NCI-H1092 (cell line): ENCODE results near the gene ST3GAL6.

Experiments used
- DNase-seq: peaks from one replicate; lab custom pipeline; 2025; lab: John Stamatoyannopoulos, UW

The ST3GAL6 gene, protein sequence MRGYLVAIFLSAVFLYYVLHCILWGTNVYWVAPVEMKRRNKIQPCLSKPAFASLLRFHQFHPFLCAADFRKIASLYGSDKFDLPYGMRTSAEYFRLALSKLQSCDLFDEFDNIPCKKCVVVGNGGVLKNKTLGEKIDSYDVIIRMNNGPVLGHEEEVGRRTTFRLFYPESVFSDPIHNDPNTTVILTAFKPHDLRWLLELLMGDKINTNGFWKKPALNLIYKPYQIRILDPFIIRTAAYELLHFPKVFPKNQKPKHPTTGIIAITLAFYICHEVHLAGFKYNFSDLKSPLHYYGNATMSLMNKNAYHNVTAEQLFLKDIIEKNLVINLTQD

DNA sequence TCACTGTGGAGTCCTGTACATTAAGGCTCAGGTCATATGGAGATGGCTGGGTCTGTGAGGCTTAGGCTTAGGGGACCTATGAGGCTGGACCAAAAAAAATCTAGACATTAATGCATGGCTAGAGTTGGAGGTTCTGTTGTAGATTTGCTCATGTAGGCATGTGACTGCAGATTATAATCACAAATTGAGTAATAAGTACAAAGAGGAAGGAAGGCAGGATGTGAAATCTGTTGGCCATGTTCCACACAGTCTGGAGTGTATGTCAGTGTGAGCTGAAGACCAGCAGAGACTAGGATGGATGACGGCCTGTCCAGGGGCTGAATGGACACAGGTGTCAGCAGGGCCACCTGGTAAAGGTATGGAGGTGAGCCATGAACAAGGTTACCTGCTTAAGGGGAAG is at the start of gene ST3GAL6:
Gene ST3GAL6 (plus strand): TSS at position 265 of the 400 bp plus-strand sequence. CDS start 5,101 bp downstream, outside the sequence.
- DNase-seq, result no peak

DNA sequence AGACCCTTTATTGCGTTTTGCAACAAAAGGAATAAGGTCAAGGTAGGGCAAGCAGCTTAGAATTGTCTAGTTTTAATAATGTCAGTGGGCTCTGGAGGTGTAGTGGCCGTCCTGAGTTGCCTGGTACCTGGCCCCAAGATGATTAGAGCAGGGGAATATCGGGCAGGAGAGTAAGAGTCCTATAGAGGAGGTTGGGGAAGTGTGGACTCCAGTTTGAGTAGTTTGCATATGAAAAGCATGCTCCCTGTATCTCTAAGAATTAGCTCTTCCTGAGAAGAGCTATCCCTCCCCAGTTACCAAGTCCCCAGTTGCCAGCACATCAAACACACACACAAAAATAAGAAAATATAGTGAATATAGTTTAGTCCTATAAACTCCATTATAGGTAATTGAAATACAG is 49.2 kb upstream of the ST3GAL6 start:
- DNase-seq, result no peak

DNA sequence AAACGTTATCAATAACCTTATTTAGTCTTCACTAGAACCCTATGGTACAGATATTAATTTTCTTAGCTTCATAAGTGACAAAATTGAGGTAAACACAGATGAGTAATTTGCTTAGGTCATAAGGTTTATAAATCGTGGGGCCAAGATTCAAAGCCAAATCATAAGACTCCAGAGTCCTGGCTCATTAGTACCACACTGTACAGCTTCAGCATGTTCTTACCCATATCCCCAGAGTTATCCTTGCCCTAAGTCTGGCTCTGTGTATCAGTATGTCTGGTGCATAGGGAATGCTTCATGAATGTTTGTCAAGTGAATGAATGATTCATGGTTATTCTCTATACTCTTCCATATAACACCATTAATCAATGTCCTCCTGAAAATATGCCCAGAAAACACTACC is 45.6 kb upstream of the ST3GAL6 start:
- DNase-seq, result no peak

DNA sequence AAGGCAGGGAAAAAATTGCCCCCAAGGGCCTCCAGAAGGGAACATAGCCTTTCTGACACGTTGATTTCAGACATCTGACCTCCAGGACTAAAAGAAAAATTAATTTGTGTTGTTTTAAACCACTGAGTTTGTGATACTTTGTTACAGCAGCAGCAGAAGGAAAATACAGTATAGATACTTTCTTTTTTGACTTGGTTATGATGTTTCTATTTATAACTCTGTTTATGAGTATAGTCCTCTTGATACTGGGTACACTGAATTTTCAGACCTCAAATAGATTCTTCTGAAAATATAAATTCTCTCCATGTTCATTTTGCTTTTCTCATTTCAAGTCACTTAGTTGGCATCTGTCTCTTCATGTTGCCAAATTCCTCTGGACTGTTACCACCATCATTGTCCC is 44.4 kb upstream of the ST3GAL6 start:
- DNase-seq, result no peak

DNA sequence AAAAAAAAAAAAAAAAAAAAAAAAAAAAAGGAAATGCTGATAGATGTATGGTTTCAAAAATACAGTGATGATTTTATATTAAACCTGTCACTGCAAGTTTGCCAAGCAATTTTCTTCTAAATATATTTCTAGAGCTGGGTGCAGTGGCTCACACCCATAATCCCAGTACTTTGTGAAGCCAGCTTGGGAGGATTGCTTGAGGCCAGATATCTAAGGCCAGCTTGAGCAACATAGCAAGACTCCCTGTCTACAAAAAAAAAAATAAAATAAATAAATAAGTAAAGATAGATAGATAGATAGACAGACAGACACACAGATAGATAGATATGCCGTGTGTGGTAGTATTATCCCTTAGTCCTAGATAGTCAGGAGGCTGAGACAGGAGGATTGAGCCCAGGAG is 41.4 kb upstream of the ST3GAL6 start:
- DNase-seq, result no peak

DNA sequence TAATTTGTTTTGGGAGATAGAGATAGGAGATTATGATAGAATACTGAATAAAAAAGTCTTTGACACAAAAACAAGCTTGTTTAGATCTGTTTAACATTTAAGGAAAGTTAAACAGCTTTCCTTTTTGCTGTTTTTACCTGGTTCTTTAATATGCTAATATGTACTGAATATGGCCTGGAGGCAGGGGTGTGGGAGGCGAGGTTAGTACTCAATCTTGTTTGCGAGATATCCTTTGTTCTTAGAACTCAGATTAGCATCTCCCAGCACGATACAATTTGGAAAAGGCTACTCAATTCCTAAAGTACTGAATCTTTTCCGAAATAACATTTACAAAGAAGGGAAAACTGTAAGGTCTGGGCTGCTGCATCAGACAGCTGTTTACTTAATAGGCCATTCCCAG is 40.8 kb upstream of the ST3GAL6 start:
- no peak for DNase-seq

DNA sequence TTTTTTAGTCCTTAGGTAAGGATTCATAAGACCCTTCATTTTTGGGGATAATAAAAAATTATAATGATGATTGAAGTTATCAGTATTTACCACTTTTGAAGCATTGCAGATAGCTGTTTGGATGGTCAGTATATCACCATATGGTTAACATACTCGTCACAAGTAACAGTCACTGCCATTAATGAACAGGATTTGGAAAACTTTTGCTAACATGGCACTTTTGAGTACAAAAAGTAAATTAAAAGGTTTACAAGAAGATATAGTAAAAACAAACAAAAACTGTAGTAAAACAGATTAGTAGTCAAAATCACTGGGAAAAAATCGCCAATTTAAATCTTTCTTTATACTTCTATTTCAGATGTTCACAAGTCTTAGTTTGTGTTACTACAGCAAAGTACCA is 37.8 kb upstream of the ST3GAL6 start:
- DNase-seq, result no peak

DNA sequence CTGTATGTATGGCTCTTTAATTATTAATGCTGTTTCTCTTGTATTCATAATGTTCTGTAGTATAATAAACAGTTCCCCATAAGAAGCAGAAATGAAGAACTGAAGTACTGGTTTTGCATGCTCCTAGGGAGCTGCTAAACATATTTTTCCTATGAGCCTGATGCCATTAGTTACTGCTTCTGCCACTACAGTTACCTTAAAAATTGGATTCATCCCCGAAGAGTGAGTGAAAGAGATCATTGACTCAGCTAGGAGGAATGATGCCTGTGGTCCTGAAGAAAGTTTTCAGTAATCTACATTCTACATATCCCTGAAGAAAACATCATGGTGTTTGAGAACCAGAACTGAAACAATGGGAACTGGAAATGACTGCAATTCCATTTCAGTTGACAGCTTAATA is 37.1 kb upstream of the ST3GAL6 start:
- DNase-seq, result no peak

DNA sequence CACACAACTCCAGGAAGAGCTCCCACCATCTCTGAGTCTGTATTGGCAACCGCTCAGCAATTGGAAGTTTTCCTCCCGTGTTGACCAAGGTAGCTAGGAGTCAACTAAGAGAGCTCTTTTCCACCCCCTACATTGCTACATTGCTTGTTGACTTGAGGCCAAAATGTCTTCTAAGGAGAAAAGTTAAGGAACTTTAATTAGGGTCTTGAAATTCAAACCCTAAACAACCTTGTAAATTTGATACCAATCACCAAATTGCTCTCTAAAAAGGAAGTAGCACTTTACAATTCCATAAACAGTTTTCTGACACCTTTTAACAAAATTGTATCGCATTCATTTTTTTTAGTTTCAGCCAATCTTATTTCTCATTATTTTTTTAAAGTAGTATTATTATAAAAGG is 35.5 kb upstream of the ST3GAL6 start:
- no peak for DNase-seq

DNA sequence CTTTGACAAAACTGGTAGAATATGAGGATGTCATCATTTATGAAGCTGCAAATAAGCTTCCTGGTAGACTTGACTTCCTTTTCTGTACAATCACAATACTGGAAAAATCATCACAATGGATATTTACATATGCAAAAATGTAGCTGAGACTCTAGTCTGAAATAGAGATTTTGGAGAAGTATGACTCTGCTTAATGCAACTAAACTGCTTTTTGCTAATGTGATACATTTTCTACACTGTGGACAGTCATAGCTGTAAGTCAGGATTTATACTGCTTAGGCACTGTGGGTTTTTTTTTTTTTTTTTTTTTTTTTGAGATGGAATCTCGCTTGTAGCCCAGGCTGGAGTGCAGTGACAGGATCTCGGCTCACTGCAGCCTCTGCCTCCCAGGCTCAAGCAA is 34.5 kb upstream of the ST3GAL6 start:
- DNase-seq, result no peak

DNA sequence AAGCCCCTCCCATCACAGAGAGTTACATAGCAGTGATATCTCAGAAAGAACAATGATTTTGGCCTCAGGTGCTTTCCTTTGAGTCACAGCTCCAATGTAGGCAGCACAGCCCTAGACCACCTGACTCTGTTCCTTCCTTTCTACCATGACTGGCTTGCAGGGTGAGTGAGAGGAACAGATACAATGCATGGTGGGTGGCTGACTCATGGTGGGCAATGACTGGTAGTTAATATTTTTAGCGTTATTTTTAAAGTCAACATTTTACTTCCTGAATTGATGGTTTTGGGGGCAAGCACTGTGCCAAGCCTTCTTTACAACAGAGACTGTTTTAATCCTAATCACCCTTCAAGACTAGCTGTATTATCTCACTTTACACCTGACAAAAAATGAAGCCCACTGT is 32.8 kb upstream of the ST3GAL6 start:
- no peak for DNase-seq

DNA sequence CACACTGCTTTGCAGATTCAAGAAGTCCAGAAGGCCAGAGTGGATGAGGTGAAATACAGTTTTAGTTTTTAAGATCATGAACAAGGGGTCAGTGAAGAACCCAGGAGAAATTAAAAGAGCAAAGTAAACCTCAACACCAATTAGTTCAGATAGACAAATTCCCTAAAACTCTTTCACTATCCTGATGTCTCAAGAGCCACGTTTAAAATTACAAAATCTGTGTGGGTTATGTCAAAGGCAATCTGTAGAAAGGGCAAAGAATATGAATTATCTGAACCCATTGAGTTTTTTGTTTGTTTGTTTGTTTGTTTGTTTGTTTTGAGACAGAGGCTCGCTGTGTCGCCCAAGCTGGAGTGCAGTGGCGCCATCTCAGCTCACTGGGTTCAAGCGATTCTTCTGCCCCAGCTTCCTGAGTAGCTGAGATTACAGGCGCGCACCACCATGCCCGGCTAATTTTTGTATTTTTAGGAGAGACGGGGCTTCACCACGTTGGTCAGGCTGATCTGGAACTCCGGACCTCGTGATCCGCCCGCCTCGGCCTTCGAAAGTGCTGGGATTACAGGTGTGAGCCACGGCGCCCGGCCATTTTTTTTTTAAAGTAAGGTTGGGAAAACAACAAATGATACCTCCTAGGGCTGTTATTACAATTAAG is 32.1 kb upstream of the ST3GAL6 start:
- no peak for DNase-seq

DNA sequence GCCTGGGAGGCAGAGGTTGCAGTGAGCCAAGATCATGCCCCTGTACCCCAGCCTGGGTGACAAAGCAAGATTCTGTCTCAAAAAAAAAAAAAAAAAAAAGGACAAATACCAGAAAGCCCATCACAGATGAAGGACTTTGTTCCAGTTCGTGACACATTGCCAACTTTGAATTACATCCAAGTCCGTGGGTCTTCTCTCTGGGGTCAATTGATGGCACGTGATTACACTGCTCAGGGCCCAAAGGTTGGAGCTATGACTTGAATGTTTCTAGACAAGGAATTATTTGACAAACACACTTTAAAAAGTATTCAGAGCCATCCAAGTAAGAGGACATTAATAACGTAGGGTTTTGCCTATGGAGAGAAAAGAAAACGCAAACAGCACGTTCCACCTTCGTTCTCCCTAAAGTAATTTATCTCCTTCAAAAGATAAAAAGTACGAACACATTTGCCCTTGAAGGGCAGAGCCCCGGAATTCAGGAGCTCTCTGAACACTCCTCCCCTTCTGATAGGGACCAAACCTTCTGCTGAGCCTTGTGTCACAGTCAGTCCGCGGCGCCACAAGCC is 31.3 kb upstream of the ST3GAL6 start:
- DNase-seq, result no peak

DNA sequence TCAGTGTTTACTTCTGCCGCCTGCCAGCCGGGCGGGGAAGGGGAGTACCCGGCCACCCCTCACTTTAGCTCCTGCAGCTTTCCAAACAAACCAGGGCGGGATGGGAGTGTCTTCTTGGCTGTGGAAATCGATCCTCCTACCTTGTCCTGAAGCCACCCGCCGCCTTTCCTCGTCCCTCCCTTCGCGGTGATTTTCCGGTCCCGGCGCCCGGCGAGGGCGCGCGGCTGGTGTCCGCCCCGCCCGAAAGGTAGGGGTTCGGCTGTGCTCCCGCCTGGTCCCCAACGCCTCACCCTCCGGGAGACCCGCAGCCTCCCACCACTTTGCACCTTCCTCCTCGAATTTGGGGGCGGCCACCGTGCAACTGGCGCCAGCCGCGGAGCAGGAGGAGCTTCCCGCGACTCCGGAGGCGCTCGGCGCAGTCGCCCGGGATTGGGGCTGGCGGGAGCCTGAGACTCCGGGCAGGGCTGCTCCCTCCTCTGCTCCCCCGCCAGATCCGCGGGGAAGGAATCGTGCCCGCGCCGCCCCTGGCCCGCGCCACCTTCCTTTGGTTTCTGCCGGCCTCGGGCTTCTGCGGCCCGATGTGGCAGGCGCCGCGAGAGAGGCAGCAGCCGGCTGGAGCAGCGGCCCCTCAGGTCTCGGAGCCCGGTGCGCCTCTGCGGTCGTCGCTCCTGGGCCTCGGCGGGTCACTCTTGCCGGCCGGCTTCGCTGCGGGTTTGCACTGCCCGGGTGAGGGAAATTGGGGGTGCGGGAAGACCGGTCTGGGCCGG is 30.7 kb upstream of the ST3GAL6 start:
- peak; percentile 12 for DNase-seq

DNA sequence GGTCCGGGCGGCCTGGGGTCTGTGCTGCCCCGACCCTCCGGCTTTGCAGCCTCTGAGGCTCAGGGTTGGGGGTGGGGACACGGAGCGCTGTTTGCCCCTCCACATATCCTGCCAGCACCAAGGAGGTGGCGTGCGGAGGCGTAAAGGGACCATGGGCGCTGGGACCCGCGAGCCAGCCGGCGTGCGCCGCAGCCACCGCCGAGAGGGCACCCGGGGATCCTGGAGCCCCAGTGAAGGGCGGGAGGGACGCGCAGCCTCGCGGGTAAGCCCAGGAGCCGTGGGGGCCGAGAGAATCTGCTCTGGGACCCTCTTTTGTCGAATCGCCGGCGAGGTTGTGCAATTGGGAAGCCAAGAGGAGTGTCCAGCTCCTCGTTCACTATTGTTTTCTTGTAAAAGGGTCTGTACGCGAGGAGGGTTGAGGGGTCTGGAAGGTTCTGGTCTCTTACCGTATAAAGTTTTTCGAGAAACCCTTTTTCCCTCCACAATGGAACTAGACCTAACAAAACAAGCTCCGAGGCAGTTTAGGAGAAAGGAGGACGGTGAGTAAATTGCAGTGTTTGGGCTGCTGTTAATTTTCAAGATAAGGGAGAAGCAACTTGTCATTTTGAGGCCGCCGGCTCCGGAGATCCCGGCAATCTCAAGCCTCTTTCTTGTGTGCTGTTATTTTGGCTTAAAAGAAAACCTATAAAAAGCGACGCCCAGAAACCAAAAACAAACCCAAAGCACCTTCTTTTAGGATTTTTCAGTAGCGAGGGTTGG is 29.9 kb upstream of the ST3GAL6 start:
- DNase-seq, result no peak

DNA sequence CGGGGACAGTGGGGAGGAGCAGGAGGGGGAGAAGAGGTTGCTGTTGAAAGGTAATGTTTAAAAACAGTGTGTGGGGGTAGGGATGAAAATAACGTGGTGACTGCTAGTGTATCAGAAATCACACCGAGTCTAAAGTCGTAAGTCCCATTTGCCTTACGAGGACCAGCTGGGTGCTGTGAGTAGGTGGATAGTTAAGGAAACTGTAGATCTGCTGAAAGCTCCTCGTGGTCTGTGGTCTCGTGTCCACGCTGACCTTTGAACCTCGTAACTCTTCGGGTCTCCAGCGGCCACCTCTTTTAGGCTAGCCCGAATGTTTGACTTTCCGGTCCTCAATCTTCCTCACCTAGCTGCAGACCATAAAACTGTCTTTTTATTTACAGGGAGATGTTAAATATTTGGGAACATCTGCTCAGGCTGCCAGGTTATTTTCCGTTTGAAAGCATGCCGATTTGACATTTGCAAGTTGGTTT is 29.3 kb upstream of the ST3GAL6 start:
- no peak for DNase-seq

DNA sequence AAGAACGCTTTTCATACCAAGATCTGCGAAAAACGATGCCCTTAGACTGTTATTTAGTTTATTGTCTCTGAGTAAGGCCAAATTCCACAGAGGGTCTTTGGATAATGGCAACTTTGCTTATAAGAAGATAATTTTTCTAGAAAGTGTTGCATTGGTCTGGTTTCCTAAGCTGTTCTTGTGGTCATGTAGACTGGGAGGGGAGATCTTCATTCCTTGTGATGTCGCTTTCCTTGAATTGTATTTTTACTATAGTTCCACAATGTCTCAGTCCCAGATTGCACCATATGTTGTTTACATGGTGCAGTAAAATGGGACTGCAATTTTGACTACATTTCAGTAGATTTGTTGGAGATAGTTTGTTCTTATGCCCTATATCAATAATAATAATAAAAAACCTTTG is 28.8 kb upstream of the ST3GAL6 start:
- DNase-seq, result no peak

DNA sequence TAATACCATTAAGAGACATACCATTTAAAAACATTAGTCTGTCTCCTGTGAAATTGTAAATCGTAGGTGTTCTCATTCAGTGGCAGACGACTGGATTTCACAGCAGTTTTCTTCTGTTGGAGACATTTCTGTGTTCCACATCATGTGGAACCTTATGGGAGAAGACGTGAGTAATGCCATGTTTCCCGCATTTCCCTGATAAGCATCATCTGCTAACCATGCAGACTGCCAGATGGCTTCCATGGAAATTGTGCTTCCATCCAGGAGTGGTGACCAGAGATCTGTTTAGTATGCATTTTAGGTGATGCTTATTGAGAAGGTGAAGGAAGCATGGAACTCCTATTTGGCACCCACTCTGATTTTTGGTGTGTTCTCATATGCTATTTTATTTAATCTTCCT is 28.4 kb upstream of the ST3GAL6 start:
- no peak for DNase-seq

DNA sequence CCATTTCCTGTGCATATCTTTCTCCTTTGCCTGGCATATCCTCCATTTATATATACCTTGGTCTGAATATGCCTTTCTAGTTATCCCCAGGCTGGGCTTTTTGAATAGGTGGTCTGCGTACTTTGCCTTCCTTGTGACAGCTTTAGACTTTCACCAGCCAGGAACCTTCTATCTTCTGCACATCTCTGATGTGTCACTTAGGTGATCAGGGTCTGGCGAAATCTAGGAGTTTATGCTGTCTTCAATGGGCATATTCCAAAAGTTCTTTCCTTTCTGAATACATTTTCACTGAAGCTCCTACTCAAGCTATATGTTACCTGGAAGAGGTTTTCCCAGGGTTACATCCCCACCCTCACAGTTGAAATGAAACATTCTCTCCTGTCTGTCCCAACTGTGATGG is 27.8 kb upstream of the ST3GAL6 start:
- DNase-seq, result no peak

DNA sequence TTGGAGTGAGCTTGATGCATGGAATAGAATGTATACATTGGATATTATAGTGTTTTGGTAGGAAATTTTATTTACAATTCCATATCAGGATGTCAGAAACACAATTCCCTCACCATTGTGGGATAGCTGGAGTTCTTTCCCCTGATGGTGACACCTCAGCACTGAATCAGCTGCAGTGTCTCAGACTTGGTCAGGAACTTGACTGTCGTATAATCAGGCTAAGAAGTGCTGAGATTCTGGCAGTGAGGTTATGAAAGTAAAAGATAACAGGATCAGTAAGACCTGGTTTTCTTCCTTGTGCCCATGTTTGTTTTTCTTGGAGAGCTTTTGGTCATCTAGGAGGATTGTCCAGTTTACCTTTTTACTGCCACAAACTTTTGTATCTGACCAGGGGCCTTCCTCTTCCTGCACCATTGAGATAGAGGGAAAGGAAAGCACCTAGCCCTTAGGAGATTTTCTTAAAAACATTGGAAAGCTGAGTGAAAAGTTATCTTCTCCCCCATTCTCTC is 27.3 kb upstream of the ST3GAL6 start:
- no peak for DNase-seq

DNA sequence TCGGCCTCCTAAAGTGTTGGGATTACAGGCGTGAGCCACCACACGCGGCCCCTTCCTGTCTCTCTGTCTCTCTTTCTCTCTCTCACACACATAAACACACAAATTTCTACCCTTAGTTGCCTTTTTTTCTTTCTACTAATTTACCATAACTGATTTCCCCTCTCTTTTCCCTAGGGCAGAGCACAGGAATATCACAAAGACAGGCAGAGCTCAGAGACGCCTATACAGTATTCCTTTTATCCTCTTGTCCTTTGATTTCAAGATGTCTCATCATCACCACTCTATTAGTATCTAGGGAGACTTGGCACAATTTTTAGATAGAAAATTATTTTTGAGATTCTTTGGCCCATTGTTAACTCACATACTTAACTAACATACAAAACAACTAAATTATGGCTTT is 25.8 kb upstream of the ST3GAL6 start:
- DNase-seq, result no peak

DNA sequence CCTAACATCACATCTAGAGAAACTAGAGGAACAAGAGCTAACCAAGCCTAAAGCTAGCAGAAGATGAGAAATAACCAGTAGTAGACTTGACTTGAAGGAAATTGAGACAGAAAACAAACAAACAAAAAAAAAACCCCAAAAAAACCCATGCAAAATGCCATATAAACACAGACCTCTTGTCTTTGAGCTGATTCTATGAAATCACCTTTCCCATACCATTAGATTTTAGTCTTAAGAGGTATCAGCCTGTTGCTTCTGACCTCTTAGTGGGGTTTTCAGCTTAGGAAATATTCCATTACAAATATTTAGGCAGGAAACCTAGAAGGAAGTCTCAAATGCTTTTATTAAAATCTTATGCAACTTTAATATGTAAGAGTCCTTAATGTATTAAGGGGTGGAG is 23.9 kb upstream of the ST3GAL6 start:
- no peak for DNase-seq
